Measurements from ENCODE around the gene GPHN. TPM values are rescaled to one million over a fixed set of nuclear protein-coding genes. Genes with fewer than 3 reads are reported as not detected.

Gene GPHN
- total and polyA plus RNA-seq, 8 donors = 15.7 to 98.7 (median 35.7) TPM

DNA sequence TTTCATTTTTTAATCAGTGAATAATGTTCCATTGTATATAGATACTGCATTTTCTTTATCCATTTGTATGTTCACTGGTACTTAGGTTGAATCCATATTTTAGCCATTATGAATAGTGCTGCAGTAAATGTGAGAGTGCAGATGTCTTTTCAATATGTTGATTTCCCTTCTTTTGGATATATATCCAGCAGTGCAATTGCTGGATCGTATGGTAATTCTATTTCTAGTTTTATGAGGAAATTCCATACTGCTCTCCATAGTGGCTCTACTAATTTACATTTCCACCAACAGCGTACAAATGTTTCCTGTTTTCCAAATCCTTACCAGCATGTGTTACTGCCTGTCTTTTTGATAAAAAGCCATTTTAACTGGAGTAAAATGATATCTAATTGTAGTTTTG lies 392.8 kb downstream of the GPHN start:
- Histone ChIP-seq H3K36me3 (peaks cover 0 to 9% (median 0%) of the 10 kb centered on the region in 4 donors), H3K4me3 (no peak overlapping the region), H3K9me3 (peaks cover 0 to 12% (median 8%) of the 10 kb centered on the region in 4 donors), H3K4me1 (no peaks in the 10 kb centered on the region), H3K27me3 (no peaks in the 10 kb centered on the region), H3K27ac (no peak overlapping the region)
- TF ChIP-seq EP300 (IDR thresholded peaks at IDR 0.05) (no peak), POLR2A (IDR thresholded peaks at IDR 0.05) (no peak), POLR2AphosphoS5 (IDR thresholded peaks at IDR 0.05) (no peak)
- TF ChIP-seq, protein P1, sequence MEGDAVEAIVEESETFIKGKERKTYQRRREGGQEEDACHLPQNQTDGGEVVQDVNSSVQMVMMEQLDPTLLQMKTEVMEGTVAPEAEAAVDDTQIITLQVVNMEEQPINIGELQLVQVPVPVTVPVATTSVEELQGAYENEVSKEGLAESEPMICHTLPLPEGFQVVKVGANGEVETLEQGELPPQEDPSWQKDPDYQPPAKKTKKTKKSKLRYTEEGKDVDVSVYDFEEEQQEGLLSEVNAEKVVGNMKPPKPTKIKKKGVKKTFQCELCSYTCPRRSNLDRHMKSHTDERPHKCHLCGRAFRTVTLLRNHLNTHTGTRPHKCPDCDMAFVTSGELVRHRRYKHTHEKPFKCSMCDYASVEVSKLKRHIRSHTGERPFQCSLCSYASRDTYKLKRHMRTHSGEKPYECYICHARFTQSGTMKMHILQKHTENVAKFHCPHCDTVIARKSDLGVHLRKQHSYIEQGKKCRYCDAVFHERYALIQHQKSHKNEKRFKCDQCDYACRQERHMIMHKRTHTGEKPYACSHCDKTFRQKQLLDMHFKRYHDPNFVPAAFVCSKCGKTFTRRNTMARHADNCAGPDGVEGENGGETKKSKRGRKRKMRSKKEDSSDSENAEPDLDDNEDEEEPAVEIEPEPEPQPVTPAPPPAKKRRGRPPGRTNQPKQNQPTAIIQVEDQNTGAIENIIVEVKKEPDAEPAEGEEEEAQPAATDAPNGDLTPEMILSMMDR (IDR thresholded peaks at IDR 0.05) = no peak
- intact Hi-C loops (cut with DNase I; ENCODE audit: low total_unique reads) = no loop called here
- DNase-seq = no peak
- 87 to 96% (median 95%) methylated on average over 2 of the region's 2 CpGs for WGBS, 5 donors

DNA sequence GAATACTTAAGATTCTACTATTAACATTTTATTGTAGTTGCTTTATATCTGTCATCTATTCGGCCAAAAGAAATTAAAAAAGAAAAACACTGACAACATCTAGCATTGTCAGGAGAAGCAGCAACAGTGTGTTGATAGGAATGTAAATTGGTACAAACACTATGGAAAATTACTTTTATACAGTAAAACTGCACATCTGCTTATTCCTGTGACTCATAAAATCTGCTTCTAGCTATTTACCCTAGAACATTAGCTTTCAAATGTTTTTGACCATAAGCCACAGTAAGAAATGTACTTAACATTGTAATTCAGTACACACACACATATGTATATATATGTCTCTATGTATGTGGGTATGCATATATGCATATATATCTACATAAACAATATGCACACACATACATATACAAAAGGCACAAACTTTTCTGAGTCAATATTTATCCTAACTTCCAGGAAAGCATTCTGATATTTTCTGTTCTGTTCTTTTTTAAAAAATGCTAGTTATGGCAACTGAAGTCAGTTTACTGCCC lies 402.4 kb downstream of the GPHN start:
- H3K36me3 ChIP-seq = no peaks in the 10 kb centered on the region
- intact Hi-C loops (cut with DNase I; ENCODE audit: low total_unique reads) = no loop called here
- no peaks in the 10 kb centered on the region for H3K9me3 ChIP-seq
- TF ChIP-seq POLR2A (IDR thresholded peaks at IDR 0.05) = no peak
- no peak for TF ChIP-seq EP300 (IDR thresholded peaks at IDR 0.05)
- no peak for DNase-seq
- no peaks in the 10 kb centered on the region for H3K4me1 ChIP-seq
- H3K4me3 ChIP-seq = no peak overlapping the region
- WGBS, 5 donors = 90 to 98% (median 94%) methylated on average over 1 of the region's 1 CpG
- no peak overlapping the region for H3K27ac ChIP-seq
- no peaks in the 10 kb centered on the region for H3K27me3 ChIP-seq

DNA sequence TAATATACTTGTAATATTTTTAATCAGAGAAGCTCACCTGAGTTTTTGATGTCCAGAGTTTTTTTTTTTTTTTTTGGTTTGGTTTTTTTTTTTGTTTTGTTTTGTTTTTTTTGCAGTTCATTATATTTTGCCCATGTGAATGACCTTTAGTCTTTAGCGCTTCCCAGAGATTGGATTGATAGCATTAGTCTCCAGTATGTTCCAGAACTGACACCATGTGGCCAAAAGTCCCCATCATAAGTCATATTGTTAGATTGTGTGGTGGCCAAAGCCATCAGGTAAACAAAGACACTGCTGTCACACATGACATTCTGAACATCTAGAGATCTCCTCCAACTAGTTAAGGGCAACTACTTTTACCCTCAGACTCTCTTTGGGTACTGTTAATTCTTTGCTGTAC lies 408.5 kb downstream of the GPHN start:
- Histone ChIP-seq H3K9me3 (no peaks in the 10 kb centered on the region), H3K4me3 (no peak overlapping the region), H3K27me3 (no peaks in the 10 kb centered on the region), H3K36me3 (peaks cover 0 to 28% (median 26%) of the 10 kb centered on the region in 4 donors), H3K27ac (no peak overlapping the region), H3K4me1 (no peaks in the 10 kb centered on the region)
- intact Hi-C loops (cut with DNase I; ENCODE audit: low total_unique reads) = no loop called here
- DNase-seq = no peak
- WGBS, 5 donors = 90 to 100% (median 97%) methylated on average over 1 of the region's 1 CpG
- TF ChIP-seq EP300 (IDR thresholded peaks at IDR 0.05) (no peak), POLR2AphosphoS5 (IDR thresholded peaks at IDR 0.05) (no peak), POLR2A (IDR thresholded peaks at IDR 0.05) (no peak)
- TF ChIP-seq, protein P1 (IDR thresholded peaks at IDR 0.05) = no peak

DNA sequence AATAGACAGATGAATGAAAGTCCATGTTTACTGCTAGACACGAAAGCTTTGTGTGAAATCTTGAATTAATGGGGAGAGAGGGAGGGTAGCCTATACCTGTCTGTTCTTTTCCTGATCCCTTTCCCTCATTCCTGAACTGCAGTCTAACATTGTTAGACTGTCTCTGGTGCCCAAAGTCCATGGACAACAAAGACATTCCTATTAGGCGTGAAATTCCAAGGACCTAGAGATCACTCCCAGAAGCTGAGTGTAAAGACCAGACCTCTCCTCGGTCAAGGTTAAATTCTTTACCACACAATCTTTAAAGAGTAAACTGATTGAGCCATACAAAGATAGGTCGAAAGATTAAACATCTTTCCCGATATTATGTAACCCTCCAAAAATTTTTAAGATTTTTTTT lies 410.6 kb downstream of the GPHN start:
- DNase-seq = no peak
- 85 to 96% (median 90%) methylated on average over 5 of the region's 5 CpGs for WGBS, 5 donors
- Histone ChIP-seq H3K36me3 (peaks cover 6 to 45% (median 41%) of the 10 kb centered on the region in 4 donors), H3K4me3 (no peak overlapping the region), H3K27me3 (no peaks in the 10 kb centered on the region), H3K27ac (no peak overlapping the region), H3K9me3 (no peaks in the 10 kb centered on the region), H3K4me1 (no peaks in the 10 kb centered on the region)
- TF ChIP-seq, protein P1 (IDR thresholded peaks at IDR 0.05) = no peak
- TF ChIP-seq EP300 (IDR thresholded peaks at IDR 0.05) (no peak), POLR2A (IDR thresholded peaks at IDR 0.05) (no peak), POLR2AphosphoS5 (IDR thresholded peaks at IDR 0.05) (no peak)
- intact Hi-C loops (cut with DNase I; ENCODE audit: low total_unique reads) = no loop called here

DNA sequence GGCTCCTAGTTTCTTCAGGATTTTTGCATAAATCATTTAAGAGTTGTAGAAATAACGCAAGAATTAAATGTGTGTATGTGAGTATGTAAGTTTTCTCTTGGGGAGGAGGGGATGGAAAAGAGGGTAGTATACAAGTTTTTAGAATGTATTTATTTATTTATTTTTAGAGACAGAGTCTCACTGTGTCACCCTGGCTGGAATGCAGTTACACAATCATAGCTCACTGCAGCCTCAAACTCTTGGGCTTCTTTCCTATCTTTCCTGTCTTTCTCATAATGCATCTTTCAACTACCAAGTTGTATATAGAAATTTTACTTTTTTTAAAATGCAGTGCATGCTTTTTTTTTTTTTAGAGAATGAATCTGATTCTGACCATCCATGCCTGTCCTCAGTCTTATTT lies 412.2 kb downstream of the GPHN start:
- Histone ChIP-seq H3K4me3 (no peak overlapping the region), H3K9me3 (no peaks in the 10 kb centered on the region), H3K27ac (no peak overlapping the region), H3K27me3 (no peaks in the 10 kb centered on the region), H3K4me1 (no peaks in the 10 kb centered on the region), H3K36me3 (peaks cover 8 to 60% (median 55%) of the 10 kb centered on the region in 4 donors)
- no peak for TF ChIP-seq EP300 (IDR thresholded peaks at IDR 0.05)
- TF ChIP-seq POLR2A (IDR thresholded peaks at IDR 0.05) = no peak
- intact Hi-C loops (cut with DNase I; ENCODE audit: low total_unique reads) = no loop called here
- DNase-seq = no peak
- 95 to 100% (median 100%) methylated on average over 1 of the region's 1 CpG for WGBS, 5 donors
